ENCODE results near the gene BSG.

Gene BSG

DNA sequence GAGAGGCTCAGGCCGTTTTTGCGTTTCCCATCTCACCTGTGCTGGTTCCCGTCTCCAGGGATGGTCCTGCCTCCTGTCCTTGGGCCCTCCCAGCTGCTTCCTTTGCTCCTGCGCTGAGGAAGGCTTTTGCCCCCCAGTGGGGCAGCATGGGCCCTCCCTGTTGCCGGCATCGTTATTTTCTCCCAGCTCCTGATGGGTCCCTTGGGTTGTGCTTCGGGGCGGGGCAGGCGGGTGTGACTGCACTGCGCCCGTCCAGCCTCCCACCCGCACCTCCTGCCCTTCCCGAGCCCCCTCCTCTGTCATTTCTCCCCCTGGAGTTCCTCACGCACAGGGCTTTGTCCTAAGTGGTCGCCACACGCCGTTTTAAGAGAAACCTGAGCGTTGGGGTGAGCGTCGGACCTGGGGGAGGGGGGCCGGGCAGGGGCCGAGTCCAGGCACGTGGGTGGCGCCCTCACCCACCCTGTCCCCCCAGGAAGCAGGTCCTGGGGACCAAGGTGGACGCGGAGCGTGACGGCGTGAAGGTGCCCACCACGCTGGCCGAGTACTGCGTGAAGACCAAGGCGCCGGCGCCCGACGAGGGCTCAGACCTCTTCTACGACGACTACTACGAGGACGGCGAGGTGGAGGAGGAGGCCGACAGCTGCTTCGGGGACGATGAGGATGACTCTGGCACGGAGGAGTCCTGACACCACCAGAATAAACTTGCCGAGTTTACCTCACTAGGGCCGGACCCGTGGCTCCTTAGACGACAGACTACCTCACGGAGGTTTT is 31.3 kb upstream of the BSG start:
- no peak for DNase-seq (ENCODE audit: low read depth, low spot score)

- no peak for DNase-seq (ENCODE audit: low read depth, low spot score)
Measured at GRCh38 chr19:541699-542098, 30.7 kb upstream of the BSG start.

DNA sequence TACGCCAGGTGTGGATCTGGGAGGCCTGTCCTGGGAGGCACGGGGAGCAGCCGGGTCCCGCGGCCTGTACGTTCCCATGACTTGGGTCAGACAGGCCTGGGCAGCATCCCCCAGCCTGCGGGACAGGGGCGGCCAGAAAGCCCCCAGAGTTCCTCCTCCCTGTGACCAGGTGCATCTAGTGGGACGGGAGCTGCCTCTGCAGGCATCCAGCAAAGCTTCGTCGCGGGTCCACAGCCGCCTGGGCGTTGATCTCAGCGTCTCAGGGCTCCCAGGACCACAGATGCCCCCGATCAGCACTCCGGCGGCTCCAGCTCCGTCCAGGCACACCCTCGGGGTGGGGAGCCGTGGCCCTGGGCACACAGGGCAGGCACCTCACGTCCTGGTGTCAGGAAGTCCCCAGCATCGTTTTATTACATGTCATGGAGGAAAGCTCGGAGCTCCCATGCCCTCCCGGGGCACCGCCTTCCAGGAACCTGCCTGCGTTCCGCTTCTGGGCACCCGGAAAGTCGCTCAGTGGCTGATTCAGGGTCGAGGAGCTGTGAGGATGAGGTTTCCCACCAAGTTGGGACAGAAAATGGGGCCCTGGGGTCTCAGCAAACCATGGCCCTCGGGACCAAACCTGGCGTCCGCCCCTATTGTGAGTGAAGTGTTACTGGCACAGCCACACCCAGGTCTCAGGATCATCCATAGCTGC is 30.1 kb upstream of the BSG start:
- no peak for DNase-seq (ENCODE audit: low read depth, low spot score)

- DNase-seq (ENCODE audit: low read depth, low spot score): no peak
Measured at GRCh38 chr19:543910-544608, 28.3 kb upstream of the BSG start, which contains the start of gene GZMM. Gene GZMM, plus strand, starts transcription at chr19:544053. Its CDS starts 19 bp downstream, at chr19:544072.

DNA sequence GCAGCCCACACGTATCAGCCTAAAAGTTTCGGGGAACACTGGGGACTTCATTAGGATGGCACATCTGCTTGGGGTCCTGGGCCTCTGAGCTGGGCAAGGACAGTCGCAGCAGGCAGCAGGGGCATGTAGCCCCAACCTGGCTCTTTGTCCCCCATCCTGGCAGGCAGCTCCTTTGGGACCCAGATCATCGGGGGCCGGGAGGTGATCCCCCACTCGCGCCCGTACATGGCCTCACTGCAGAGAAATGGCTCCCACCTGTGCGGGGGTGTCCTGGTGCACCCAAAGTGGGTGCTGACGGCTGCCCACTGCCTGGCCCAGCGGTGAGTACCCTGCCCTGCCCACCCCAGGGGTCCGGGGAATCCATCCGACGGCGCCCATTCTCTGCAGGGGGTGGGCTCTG is 25.3 kb upstream of the BSG start:
- DNase-seq (ENCODE audit: low read depth, low spot score): no peak

DNA sequence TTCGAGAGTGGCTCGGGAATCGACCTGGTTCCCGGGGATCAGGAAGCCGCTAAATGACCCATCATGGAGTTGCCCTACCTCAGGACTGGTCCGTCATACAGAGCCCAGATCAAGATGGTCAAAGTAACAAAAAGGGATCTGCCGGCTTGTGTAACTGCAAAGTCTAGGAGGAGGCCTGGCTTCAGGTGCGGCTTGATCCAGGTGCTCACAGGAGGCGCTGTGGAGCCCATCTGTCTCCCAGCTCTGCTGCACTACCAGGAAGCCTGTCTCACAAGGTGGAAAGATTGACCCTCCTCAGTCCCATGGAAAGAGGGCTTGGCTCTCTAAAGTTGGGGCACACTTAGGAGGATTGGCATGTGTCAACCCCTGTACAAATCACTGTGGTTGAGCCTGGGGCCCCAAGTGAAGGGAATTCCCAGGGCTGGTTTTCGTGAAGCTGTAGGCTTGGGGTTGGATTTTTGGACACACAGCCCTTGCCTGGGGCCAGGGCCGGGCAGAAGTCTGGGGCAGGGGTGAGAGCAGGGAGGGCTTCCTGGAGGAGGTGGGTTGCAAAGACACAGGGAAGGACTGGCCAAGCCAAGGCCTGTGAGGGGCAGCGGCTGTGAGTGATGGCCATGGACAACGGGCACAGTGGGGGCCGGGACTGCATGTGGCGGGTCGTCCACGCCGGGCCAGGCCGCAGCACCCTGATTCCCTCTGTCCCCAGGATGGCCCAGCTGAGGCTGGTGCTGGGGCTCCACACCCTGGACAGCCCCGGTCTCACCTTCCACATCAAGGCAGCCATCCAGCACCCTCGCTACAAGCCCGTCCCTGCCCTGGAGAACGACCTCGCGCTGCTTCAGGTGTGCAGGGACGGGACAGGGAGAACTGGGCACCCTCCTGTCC is 24.3 kb upstream of the BSG start:
- DNase-seq (ENCODE audit: low read depth, low spot score): no peak

DNA sequence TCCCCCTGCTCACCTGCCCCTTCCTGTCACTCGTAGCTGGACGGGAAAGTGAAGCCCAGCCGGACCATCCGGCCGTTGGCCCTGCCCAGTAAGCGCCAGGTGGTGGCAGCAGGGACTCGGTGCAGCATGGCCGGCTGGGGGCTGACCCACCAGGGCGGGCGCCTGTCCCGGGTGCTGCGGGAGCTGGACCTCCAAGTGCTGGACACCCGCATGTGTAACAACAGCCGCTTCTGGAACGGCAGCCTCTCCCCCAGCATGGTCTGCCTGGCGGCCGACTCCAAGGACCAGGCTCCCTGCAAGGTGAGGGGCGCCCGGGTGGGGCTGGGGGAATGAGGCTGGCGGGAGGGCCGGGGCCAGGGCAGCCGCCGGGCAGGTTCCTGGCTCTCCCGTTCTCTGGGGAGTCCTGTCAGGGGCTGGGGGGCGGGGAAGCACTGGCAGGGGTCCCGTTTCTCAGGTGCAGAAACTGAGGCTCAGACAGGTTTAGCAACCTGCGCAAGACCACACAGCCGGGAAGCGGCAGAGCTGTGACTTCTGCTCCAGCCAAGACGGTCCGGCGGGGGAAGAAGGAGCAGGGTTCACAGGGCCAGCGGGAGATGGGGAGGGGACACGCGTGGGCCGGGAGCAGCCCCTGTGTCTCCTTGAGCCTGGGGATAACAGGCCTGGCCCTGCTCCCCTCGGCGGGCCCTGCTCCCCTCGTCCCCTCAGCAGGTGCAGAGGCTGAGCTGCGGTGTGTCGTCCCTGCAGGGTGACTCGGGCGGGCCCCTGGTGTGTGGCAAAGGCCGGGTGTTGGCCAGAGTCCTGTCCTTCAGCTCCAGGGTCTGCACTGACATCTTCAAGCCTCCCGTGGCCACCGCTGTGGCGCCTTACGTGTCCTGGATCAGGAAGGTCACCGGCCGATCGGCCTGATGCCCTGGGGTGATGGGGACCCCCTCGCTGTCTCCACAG is 23.2 kb upstream of the BSG start:
- DNase-seq (ENCODE audit: low read depth, low spot score): no peak

GRCh38 chr19:554817-555216 is 17.6 kb upstream of the BSG start:
- DNase-seq (ENCODE audit: low read depth, low spot score): no peak

DNA sequence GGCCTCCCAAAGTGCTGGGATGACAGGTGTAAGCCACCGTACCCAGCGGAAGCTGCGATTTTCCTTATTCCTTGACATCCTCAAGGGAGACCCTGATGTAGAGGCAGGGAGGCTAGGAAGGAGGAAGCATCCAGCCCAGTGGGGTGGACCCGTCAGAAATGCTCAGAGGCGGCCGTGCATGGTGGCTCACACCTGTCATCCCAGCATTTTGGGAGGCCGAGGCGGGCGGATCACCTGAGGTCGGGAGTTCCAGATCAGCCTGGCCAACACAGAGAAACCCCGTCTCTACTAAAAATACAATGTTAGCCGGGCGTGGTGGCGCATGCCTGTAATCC is 17.0 kb upstream of the BSG start:
- no peak for DNase-seq (ENCODE audit: low read depth, low spot score)

DNA sequence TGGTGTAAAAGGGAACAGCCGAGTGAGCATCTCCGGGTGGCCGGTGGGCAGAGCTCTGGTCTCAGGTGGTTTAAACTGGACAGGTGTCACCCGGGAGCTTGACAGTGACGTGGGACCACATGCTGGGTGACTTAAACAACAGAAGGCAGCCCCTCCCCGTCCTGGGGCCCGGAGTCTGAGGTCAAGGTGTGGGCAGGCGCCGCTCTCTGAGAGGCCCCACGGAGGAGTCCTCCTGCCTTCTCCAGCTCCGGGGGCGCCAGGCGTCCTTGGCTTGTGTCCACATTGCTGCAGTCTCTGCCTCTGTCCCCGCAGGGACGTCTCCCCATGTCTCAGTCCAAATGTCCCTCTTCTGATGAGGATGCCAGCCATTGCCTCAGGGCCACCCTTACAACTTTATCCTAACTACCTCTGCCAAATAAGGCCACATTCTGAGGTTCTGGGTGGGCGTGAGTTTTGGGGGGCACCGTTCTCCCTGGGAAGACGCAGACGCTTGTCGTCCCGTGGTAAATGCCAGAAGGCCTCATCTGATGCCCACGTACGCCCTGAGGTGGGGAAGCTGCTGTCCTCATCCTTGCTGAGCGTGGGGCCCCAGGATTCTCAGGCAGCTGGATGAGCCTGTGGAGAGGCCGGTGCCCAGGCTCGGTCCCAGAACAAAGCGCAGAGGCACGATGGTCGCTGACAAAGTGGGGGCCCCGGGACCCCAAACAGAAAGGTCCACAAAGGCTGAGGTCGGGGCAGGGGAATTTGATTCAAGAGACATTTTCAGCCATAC is 15.6 kb upstream of the BSG start:
- DNase-seq (ENCODE audit: low read depth, low spot score): no peak

DNA sequence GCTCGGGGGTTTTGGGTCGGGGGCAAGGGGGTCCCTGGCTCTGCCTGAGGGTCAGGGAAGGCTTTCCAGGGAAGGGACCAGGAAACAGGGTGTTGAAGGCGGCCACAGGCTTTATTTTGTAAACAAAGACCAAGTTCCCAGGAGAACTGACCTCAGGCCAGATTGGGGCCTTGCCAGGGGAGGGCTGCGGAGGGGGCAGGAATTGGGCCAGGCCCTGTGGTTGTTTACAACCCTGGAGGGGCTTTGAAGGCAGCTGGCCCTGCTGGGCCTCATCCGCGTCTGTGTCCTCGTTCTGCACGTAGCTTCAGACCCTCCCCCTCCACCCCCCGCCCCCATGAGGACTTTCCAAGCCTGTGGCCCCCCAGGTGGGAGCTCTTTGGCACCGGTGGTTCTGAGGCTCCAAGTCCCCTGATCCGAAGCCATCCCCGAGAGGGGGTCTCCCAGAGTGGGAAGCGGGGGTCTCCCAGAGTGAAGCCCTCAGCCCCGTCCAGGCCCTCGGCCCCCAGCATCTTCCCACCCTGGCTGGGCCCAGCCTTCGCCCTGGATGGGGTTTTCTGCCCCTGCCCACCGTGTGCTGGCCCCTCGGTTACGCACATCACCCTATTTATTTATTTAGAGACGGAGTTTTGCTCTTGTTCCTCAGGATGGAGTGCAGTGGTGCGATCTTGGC is 13.5 kb upstream of the BSG start:
- no peak for DNase-seq (ENCODE audit: low read depth, low spot score)

DNA sequence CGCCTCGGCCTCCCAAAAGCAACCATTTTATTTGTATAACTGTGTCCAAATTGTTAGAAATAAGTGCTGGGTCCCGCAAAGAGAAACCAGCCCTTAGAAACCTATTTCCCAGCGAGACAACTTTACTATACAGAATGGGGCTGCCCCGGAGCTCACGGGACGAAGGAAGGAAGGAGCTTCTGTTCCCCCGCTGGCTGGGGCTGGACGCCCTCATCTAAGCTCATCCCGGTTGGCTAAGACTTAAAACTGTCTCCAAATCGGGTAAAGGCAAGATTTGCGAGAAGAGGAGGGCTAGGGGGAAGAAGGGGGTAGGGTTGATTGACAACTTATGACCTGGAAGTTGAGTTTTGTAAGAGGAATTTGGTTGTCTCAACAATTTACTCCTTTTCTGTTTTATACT is 12.3 kb upstream of the BSG start:
- DNase-seq (ENCODE audit: low read depth, low spot score): no peak

DNA sequence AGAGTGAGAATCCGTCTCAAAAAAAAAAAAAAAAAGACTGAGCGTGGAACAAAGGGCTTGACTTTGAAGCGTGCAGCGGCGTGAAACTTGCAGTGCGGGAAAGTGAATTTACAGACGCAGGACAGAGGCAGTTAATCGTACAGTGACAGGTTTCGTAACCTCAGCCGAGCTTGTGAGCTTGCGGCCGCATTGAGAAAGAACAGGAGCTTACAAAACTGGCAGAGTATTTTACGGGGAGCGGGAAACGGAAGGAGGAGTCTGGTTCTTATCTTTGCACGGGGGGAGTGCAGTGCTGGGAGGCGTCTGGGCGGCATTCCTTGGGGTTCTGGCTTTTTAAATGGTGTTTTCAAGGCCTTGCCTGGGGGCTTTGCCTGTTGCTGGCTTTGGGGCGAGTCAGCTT is 6.0 kb upstream of the BSG start:
- no peak for DNase-seq (ENCODE audit: low read depth, low spot score)

DNA sequence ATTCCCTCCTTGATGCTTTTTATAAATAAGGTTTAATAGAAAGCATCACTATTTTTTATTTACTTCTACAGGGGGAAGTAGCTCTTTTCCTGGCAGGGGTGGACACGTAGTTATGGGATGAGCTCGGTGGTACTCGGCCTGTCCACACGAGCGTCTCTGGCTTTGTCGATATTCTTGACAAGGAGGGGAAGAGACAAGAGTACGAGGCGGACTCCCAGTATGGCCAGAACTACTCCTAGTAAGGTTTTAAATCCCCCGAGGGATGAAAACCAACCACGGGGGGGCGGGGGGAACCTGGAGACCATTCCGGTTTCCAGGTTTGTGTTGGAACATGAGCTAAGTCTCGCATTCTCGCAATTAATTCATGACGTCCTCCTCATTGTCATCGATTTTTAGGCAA is 5.6 kb upstream of the BSG start:
- no peak for DNase-seq (ENCODE audit: low read depth, low spot score)

- no peak for DNase-seq (ENCODE audit: low read depth, low spot score)
Measured at GRCh38 chr19:567296-567900, 5.0 kb upstream of the BSG start.

DNA sequence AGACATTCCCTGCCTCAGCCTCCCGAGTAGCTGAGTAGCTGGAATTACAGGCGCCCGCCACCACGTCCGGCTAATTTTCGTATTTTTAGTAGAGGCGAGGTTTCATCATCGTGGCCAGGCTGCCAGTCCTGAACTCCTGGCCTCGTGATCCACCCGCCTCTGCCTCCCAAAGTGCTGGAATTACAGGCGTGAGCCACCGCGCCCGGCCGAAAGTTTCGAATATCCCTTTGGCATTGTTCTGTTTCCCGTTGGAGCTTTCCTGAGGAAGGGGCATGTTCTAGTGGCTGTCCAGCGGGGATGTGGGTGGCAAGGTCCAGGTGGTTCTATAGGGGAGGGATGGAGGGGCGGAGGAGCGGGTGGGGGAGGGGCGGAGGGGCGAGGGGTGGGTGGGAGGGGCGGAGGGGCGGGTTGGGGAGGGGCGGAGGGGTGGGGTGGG is 2.1 kb upstream of the BSG start:
- no peak for DNase-seq (ENCODE audit: low read depth, low spot score)

DNA sequence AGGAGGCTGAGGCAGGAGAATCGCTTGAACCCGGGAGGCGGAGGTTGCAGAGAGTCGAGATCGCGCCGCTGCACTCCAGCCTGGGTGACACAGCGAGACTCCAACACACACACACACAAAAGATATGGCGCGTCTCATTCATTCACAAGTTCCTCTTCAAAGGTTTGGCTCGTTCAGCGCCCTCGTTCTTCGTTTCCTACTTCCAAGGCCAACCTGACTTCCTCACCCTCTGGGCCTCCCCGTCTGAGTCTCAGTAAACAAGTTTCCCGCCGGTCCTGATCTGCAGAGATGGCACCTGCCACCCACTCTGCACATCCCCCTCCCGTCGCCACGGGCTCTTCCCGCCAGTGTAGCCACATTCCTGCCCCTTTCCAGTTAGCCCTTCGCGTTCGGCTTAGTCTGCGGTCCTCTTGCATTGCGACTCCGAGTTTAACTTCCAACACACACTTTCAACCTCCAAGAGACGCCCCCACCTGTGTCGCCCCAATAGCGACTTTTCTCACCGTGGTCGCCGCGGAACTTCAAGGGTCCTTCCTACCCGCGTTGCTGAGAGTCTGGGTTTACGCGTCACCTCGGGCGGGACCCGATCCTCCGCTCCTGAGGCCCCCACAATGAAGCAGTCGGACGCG is 1.3 kb upstream of the BSG start:
- no peak for DNase-seq (ENCODE audit: low read depth, low spot score)

- DNase-seq (ENCODE audit: low read depth, low spot score): no peak
Measured at GRCh38 chr19:571566-571974, 826 bp upstream of the BSG start.

Data from brain pericyte (primary cell).